Myocyte (in vitro differentiated cells): ENCODE measurements around the gene REEP6. TPM values are rescaled to one million over a fixed set of nuclear protein-coding genes. Genes with fewer than 3 reads are reported as not detected.

Experiments
- DNase-seq: peaks from one replicate; pipeline ENCODE4 v3.0.0-alpha.2; 2012; ENCODE audit warnings: low read depth
- polyA plus RNA-seq: library from polyadenylated mRNA; unstranded; fragments of >200 nt; gene quantifications from one replicate; pipeline ENCODE4 v1.2.1, GENCODE V29; 2012; ENCODE audit warnings: missing spikeins
- total RNA-seq: library from RNA; depleted of rRNA; stranded (reverse); fragments of >200 nt; gene quantifications from 2 replicates; pipeline ENCODE4 v1.2.3, GENCODE V29; 2014

REEP6 gene
- 4.3 and 7.4 TPM in 2 replicates for total RNA-seq
- polyA plus RNA-seq, result 3.6 TPM

- no peak for DNase-seq
Measured at GRCh38 chr19:1491114-1491848, at the start of gene REEP6. REEP6 (plus strand) TSS chr19:1491181; CDS start chr19:1491270, 89 bp downstream.

- no peak for DNase-seq
Measured at GRCh38 chr19:1441677-1442438, 49.1 kb upstream of the REEP6 start.

- peak; percentile 64 for DNase-seq
Measured at GRCh38 chr19:1445185-1445931, 45.6 kb upstream of the REEP6 start.

GRCh38 chr19:1445932-1446712 is 44.9 kb upstream of the REEP6 start:
- DNase-seq, result no peak

GRCh38 chr19:1446713-1447481 is 44.1 kb upstream of the REEP6 start:
- no peak for DNase-seq

GRCh38 chr19:1447504-1447903 is 43.5 kb upstream of the REEP6 start:
- DNase-seq, result no peak

- no peak for DNase-seq
Measured at GRCh38 chr19:1447944-1448343, 43.0 kb upstream of the REEP6 start.

GRCh38 chr19:1449467-1450442 is 41.2 kb upstream of the REEP6 start, which contains the start of gene APC2:
APC2 (plus strand) TSS chr19:1450121; CDS start chr19:1453002, 2,881 bp downstream.
- no peak for DNase-seq

GRCh38 chr19:1450735-1451731 is 39.9 kb upstream of the REEP6 start:
- no peak for DNase-seq

GRCh38 chr19:1451916-1452801 is 38.8 kb upstream of the REEP6 start:
- DNase-seq, result peak; percentile 60

GRCh38 chr19:1452802-1453524 is 38.0 kb upstream of the REEP6 start:
- no peak for DNase-seq

- peak; percentile 73 for DNase-seq
Measured at GRCh38 chr19:1453525-1454364, 37.2 kb upstream of the REEP6 start.

GRCh38 chr19:1455002-1455335 is 36.0 kb upstream of the REEP6 start:
- DNase-seq, result no peak

- DNase-seq, result no peak
Measured at GRCh38 chr19:1455336-1456120, 35.5 kb upstream of the REEP6 start.
